ENCODE data around the gene RFTN2.

Gene RFTN2

GRCh38 chr2:197577446-197577845 lies 97.9 kb downstream of the RFTN2 start:
- H3K4me2 ChIP-seq (ENCODE audit: low read length), result no peak overlapping the region
- peaks cover under 1% of the 10 kb centered on the region; the same call in 1 of the 2 replicates for H3K9me3 ChIP-seq (ENCODE audit: low read length)
- H3K9ac ChIP-seq (ENCODE audit: low read length), result no peak overlapping the region
- H3K9me2 ChIP-seq (ENCODE audit: low read depth, low read length), result no peaks in the 10 kb centered on the region
- H3K27ac ChIP-seq (ENCODE audit: low read depth, low read length, poor library complexity, severe bottlenecking), result no peak overlapping the region
- no peaks in the 10 kb centered on the region for H3K79me2 ChIP-seq (ENCODE audit: insufficient read depth, low read length)
- no peaks in the 10 kb centered on the region for H3K4me1 ChIP-seq (ENCODE audit: insufficient read depth, low read length, severe bottlenecking)
- 0 out of 2 replicates have a peak, but pooled peaks cover under 1% of the 10 kb centered on the region for H3K36me3 ChIP-seq (ENCODE audit: insufficient read depth, low read length)
- no peaks in the 10 kb centered on the region for H3K27me3 ChIP-seq (ENCODE audit: insufficient read depth, low read length)
- no peaks in the 10 kb centered on the region for H3F3A ChIP-seq (ENCODE audit: insufficient read depth, low read length)
- no peak overlapping the region for H3K4me3 ChIP-seq (ENCODE audit: low read depth, low read length, poor library complexity, severe bottlenecking)
- no peak overlapping the region for H2AFZ ChIP-seq (ENCODE audit: low read length)
- no peaks in the 10 kb centered on the region for H4K20me1 ChIP-seq (ENCODE audit: insufficient read depth, low read length)
- no peak for TF ChIP-seq CTCF (IDR thresholded peaks at IDR 0.05; ENCODE audit: low read length)

- peaks cover 7% of the 10 kb centered on the region; the same call in 1 of the 2 replicates for H3K36me3 ChIP-seq (ENCODE audit: insufficient read depth, low read length)
- no peak for TF ChIP-seq EZH2 (IDR thresholded peaks at IDR 0.05; ENCODE audit: borderline replicate concordance, low read length)
- TF ChIP-seq CTCF (IDR thresholded peaks at IDR 0.05; ENCODE audit: low read length), result no peak
- H3K27ac ChIP-seq (ENCODE audit: low read depth, low read length, poor library complexity, severe bottlenecking), result no peak overlapping the region
- H3K4me2 ChIP-seq (ENCODE audit: low read length), result no peak overlapping the region
- H2AFZ ChIP-seq (ENCODE audit: low read length), result no peak overlapping the region
- no peak overlapping the region for H3K4me3 ChIP-seq (ENCODE audit: low read depth, low read length, poor library complexity, severe bottlenecking)
- H3K4me1 ChIP-seq (ENCODE audit: insufficient read depth, low read length, severe bottlenecking), result no peaks in the 10 kb centered on the region
- no peaks in the 10 kb centered on the region for H3K27me3 ChIP-seq (ENCODE audit: insufficient read depth, low read length)
- H3K79me2 ChIP-seq (ENCODE audit: insufficient read depth, low read length), result no peaks in the 10 kb centered on the region
- no peaks in the 10 kb centered on the region for H3K9me2 ChIP-seq (ENCODE audit: low read depth, low read length)
- no peak overlapping the region for H3K9ac ChIP-seq (ENCODE audit: low read length)
- H3F3A ChIP-seq (ENCODE audit: insufficient read depth, low read length), result no peaks in the 10 kb centered on the region
- H4K20me1 ChIP-seq (ENCODE audit: insufficient read depth, low read length), result no peaks in the 10 kb centered on the region
- H3K9me3 ChIP-seq (ENCODE audit: low read length), result peaks cover 2% of the 10 kb centered on the region; the same call in 1 of the 2 replicates
Measured at GRCh38 chr2:197576631-197577030, 98.8 kb downstream of the RFTN2 start.

GRCh38 chr2:197575987-197576386 lies 99.4 kb downstream of the RFTN2 start:
- Histone ChIP-seq H3K27me3 (ENCODE audit: insufficient read depth, low read length) (no peaks in the 10 kb centered on the region), H3K4me3 (ENCODE audit: low read depth, low read length, poor library complexity, severe bottlenecking) (no peak overlapping the region), H4K20me1 (ENCODE audit: insufficient read depth, low read length) (no peaks in the 10 kb centered on the region), H3K9ac (ENCODE audit: low read length) (no peak overlapping the region), H2AFZ (ENCODE audit: low read length) (no peak overlapping the region), H3K4me1 (ENCODE audit: insufficient read depth, low read length, severe bottlenecking) (no peaks in the 10 kb centered on the region), H3K9me3 (ENCODE audit: low read length) (peaks cover 2% of the 10 kb centered on the region; the same call in 1 of the 2 replicates), H3K9me2 (ENCODE audit: low read depth, low read length) (no peaks in the 10 kb centered on the region), H3K4me2 (ENCODE audit: low read length) (no peak overlapping the region), H3K27ac (ENCODE audit: low read depth, low read length, poor library complexity, severe bottlenecking) (no peak overlapping the region), H3K36me3 (ENCODE audit: insufficient read depth, low read length) (peaks cover 7% of the 10 kb centered on the region; the same call in 1 of the 2 replicates), H3F3A (ENCODE audit: insufficient read depth, low read length) (no peaks in the 10 kb centered on the region), H3K79me2 (ENCODE audit: insufficient read depth, low read length) (no peaks in the 10 kb centered on the region)
- no peak for TF ChIP-seq EZH2 (IDR thresholded peaks at IDR 0.05; ENCODE audit: borderline replicate concordance, low read length)
- TF ChIP-seq CTCF (IDR thresholded peaks at IDR 0.05; ENCODE audit: low read length), result no peak
